BJ (cell line): ENCODE results near the gene PNKD. TPM values are rescaled to one million over a fixed set of nuclear protein-coding genes. Genes with fewer than 3 reads are reported as not detected.

Experiments
- CTCF ChIA-PET: fragments of 350-600 bp; formaldehyde crosslinking; extraction: SDS; loops from one replicate; lab custom pipeline; 2021; ENCODE audit warnings: antibody characterized with exemption, inconsistent platforms; lab: Yijun Ruan, JAX
- POLR2A ChIA-PET: fragments of 300-600 bp; sonication (Branson Sonifier 250); formaldehyde crosslinking; extraction: SDS; loops from one replicate; lab custom pipeline; 2021; ENCODE audit warnings: antibody characterized with exemption; lab: Charles Lee
- DNase-seq: peaks from one replicate; pipeline ENCODE4 v3.0.0-alpha.2; 2011; ENCODE audit warnings: low read depth
- H3K27me3 ChIP-seq: 2 replicates; pipeline ENCODE4 v1.6.0; 2011; ENCODE audit warnings: low read length; ENCODE audit not compliant: control insufficient read depth, insufficient read depth
- H3K36me3 ChIP-seq: 2 replicates; pipeline ENCODE4 v1.5.1; 2011; ENCODE audit warnings: low read length; ENCODE audit not compliant: control insufficient read depth, insufficient read depth
- H3K4me3 ChIP-seq: 2 replicates; pipeline ENCODE4 v1.5.1; 2011; ENCODE audit warnings: low read depth, mild to moderate bottlenecking, control low read depth, low read length
- CTCF ChIP-seq: IDR thresholded peaks from 2 replicates; pipeline ENCODE4 v1.5.1; 2011; ENCODE audit warnings: low read depth, mild to moderate bottlenecking, control low read depth, inconsistent platforms, low read length, moderate library complexity; ENCODE audit not compliant: insufficient read depth
- polyA plus RNA-seq: library from polyadenylated mRNA; depleted of rRNA; stranded (reverse); fragments of >200 nt; gene quantifications from 2 replicates; pipeline ENCODE4 v1.2.3, GENCODE V29; 2011

PNKD gene
- polyA plus RNA-seq, 1 experiment, result 54.5 TPM

- no peak overlapping the region for H3K4me3 ChIP-seq
- POLR2A ChIA-PET, result no interaction called here
- no peak for TF ChIP-seq CTCF
- CTCF ChIA-PET, result interaction anchor here (2.0 to 17.8 kb wide), 3 partner anchors 23 to 101 kb away, joined by 15 to 244 read pairs (median 21); partner anchors contain the start of gene CATIP
- H3K36me3 ChIP-seq, result no peaks in the 10 kb centered on the region; the same call in 1 of the 2 replicates
- no peaks in the 10 kb centered on the region for H3K27me3 ChIP-seq
- DNase-seq, result no peak
Measured at GRCh38 chr2:218295029-218295428, 24.7 kb downstream of the PNKD start.

DNA sequence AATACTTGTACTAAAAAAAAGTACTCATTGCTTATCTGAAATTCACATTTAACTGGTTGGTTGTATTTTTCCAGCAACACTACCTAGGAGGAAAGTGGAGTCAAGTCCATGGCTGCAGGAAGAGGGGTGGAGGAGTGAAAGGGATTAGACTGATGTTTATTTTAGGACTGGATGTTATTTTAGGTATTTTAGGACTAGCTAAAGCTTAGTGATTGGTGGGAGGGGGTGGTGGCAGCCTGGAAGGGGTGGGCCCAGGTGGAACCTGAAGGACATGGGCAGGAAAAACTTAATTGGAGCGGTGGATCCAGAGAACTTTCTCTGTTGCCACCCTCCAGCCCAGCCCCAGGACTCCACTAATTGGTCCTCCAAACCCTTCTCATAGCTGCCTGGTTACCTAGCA is 25.9 kb downstream of the PNKD start:
- no peak for DNase-seq
- no peak for TF ChIP-seq CTCF
- CTCF ChIA-PET, result interaction anchor here (1.1 to 17.8 kb wide), 4 partner anchors 9 to 100 kb away, joined by 3 to 244 read pairs (median 18); partner anchors contain the start of gene CATIP
- POLR2A ChIA-PET, result no interaction called here
- H3K36me3 ChIP-seq, result no peaks in the 10 kb centered on the region; the same call in 1 of the 2 replicates
- H3K4me3 ChIP-seq, result no peak overlapping the region
- no peaks in the 10 kb centered on the region for H3K27me3 ChIP-seq

- H3K4me3 ChIP-seq, result no peak overlapping the region
- DNase-seq, result no peak
- TF ChIP-seq CTCF, result no peak
- H3K27me3 ChIP-seq, result no peaks in the 10 kb centered on the region
- H3K36me3 ChIP-seq, result no peaks in the 10 kb centered on the region
- CTCF ChIA-PET, result interaction anchor here (1.1 to 17.8 kb wide), 4 partner anchors 9 to 99 kb away, joined by 3 to 244 read pairs (median 18); partner anchors contain the start of gene CATIP
- POLR2A ChIA-PET, result no interaction called here
Measured at GRCh38 chr2:218296847-218297246, 26.5 kb downstream of the PNKD start.

DNA sequence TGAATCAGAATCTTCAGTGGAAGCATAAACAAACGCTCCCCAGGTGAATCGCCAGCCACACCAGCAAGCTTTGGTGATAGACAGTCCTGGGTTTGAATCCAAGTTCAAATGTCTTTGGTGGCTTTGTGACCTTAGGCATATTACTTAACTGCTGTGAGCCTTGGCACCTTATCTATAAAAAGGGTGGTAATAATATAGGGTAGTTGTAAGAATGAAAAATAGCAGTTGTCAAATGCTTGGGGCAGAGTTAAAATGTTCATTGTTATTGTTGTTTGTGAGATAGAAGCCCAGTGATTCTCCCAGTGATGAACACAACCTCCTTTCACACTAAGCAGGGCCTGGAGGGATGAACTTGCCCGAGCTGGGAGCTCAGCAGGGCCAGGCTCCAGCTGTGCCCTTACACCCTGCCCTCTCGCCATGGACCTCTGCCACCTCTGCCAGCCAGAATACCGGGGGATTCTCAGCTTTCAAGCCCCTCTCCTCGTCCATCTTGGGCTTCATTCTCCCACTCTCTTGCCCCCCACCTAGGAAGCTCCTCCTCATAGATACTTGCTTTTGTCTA is 28.1 kb downstream of the PNKD start:
- no peak for DNase-seq
- Histone ChIP-seq H3K27me3 (no peaks in the 10 kb centered on the region), H3K4me3 (no peak overlapping the region), H3K36me3 (no peaks in the 10 kb centered on the region)
- CTCF ChIA-PET, result interaction anchor here (0.7 to 17.8 kb wide), 11 partner anchors 9 to 352 kb away, joined by 3 to 244 read pairs (median 3); partner anchors contain the start of gene CATIP
- no peak for TF ChIP-seq CTCF
- POLR2A ChIA-PET, result no interaction called here

DNA sequence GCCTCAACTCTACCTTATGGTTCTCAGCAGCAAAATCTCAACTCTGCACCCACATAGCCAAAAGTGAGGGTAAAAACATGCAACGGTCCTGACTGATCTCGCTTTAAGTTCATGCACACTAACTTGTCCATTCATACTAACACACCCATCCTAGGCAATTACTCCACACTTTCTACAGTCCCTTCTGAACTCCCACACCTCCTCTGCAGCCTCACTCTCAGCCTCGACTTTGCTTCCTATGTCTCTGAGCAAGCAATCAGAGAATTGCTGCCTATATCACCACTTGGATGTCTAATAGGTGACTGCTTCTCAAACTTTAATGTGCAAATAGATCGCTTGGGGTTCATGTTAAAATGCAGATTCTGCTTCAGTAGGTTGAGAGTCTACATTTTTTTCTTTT is 29.8 kb downstream of the PNKD start:
- POLR2A ChIA-PET, result no interaction called here
- no peak for DNase-seq
- CTCF ChIA-PET, result interaction anchor here (17.8 kb wide), 1 partner anchor 57 kb away, joined by 244 read pairs; the partner anchor contains the start of gene CATIP
- Histone ChIP-seq H3K36me3 (no peaks in the 10 kb centered on the region), H3K4me3 (no peak overlapping the region), H3K27me3 (no peaks in the 10 kb centered on the region; the same call in 1 of the 2 replicates)
- TF ChIP-seq CTCF, result no peak
